ENCODE results near the gene IRF1.

Gene IRF1

GRCh38 chr5:132473019-132473531, 17.5 kb downstream of the IRF1 start:
- FAIRE-seq = no peak

DNA sequence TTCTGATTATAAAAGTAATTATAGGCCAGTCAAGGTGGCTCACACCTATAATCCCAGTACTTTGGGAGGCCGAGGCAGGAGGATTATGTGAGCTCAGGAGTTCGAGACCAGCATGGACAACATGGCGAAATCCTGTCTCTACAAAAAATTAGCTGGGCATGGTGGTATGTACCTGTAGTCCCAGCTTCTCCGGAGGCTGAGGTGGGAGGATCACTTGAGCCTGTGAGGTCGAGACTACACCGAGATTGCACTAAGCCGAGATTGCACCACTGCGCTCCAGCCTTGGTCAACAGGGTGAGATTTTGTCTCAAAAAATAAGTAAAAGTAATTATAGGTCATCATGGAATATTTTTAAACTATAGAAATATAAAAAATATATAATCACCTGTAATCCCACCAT, 18.1 kb downstream of the IRF1 start:
- FAIRE-seq = no peak

- FAIRE-seq = no peak
Measured at GRCh38 chr5:132471944-132472343, 18.6 kb downstream of the IRF1 start.

GRCh38 chr5:132471151-132471907, 19.2 kb downstream of the IRF1 start:
- no peak for FAIRE-seq

DNA sequence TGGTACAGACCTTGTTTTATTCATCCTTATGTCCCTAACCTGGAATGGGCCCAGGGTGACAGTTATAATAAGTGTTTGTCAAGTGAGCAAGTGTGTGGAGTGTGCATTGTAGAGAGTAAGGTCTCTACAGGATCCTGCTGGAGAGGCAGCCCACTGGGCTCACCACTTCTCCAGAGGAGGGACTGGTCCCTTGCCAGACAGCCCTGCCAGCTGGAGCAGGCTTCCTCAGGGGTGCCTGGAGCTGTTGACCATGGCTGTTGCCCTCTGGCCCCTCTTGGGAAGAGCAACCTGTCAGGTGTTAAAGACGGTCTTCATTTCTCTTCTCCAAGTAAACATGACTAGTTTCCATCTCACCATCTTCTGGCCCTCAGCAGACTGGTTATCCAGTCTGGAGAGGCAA, 20.0 kb downstream of the IRF1 start:
- FAIRE-seq = no peak

DNA sequence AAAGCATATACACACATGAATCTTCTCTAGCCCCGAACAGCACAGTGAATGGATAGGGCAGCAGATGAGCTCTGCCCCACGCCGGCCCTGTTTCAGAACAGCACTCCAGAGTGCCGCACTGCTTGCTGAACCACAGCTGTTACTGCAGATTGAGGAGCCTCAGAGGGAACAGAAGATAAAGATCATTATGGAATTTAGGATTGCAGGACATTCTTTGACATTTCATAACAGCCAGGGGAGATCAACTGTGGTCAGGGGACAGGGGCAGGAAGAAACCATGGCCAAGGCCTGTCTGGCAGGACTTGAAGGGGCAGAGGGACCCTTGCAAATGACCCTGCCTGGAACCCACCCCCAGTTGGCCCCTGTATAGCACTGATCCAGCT, 20.6 kb downstream of the IRF1 start:
- FAIRE-seq = no peak

DNA sequence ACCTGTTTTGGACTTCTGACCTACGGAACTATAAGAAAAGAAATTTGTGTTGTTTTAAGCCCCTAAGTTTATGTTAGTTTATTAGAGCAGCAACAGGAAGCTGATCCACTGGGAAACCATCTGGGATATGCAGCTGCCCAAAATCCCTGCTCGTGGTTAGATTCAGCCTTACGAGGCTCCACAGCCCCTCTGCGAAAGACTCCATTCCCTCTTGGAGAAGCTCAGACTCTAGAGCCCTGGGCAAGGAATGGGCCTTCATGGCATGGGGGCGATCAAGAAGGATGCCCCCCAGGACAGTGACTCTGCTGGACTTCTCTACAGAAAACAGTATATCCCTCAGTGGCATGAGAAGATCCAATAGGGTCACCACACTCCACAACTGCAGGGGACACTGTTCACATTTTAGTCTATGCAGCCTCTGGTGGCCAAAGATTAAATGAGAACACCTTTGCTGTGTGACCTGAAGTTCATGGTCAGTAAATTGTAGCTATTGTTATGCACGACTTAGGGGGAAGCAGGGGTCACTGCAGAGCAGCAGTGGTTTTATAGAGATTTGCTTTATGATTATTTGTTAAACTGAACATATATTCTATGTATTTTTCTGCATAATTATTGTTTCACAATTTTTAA, 21.1 kb downstream of the IRF1 start:
- no peak for FAIRE-seq

DNA sequence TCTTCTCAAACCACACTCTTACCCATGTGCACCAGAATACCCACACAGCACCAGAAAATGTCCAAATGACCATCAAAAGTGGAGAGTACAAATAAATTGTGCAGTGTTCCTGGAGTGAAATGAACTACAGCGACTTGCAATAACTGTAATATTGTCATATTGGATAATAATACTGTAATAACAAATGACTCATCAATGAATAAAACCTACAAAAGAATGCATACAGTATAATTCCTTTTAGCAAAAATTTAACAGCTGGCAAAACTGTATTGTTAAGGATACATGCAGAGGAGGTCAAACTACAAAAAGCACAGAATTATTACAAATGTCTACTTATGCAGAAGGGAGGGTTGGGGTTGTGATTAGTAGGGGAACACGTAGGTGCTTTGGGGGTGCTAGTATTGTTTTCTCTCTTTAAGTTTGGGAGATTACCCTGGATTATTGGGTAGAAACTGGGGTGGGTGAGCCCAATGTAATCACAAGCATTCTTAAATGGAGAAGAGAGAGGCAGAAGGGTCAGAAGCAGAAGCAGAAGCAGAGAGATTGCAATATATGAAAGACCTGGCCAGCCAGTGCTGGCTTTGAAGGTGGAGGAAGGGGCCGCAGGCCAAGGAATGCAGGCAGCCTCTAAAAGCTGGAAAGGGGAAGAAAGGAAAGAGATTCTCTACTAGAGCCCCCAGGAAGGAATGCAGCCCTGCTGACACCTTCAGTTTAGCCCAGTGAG, 21.8 kb downstream of the IRF1 start:
- no peak for FAIRE-seq

DNA sequence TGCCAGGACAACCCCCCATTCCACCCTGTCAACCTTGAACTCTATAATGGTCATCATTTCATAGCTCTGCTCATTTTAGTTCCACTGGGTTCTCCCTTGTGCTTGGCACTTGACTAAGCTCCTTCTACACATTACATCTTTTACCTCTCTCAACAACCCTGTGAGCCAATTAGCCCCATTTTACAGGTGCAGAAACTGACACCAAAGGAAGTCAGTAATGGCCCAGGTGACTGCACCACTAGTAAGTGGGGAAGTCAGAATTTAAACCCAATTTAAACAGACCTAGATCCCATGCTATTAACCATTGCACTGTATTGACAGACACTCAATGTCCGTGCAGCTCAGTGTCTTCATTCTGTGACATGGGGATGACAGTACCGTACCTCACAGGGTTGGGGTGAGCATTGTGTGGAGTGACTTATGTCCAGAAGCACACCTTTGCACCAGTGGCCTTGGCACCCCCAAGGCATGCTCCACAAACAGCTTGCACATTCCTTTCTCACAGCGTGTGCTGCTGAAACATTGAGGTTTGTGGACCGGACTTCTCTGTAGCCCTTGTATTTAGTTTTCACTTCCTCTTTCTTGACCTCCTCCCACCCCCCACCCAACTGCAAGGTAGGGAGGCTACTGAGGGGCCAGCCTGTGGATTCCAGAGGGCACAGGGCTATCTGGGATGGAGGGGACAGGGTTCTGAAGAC, 23.1 kb downstream of the IRF1 start:
- FAIRE-seq = no peak

GRCh38 chr5:132466433-132467286, 23.9 kb downstream of the IRF1 start:
- FAIRE-seq = no peak

GRCh38 chr5:132465059-132465707, 25.4 kb downstream of the IRF1 start:
- FAIRE-seq = no peak

DNA sequence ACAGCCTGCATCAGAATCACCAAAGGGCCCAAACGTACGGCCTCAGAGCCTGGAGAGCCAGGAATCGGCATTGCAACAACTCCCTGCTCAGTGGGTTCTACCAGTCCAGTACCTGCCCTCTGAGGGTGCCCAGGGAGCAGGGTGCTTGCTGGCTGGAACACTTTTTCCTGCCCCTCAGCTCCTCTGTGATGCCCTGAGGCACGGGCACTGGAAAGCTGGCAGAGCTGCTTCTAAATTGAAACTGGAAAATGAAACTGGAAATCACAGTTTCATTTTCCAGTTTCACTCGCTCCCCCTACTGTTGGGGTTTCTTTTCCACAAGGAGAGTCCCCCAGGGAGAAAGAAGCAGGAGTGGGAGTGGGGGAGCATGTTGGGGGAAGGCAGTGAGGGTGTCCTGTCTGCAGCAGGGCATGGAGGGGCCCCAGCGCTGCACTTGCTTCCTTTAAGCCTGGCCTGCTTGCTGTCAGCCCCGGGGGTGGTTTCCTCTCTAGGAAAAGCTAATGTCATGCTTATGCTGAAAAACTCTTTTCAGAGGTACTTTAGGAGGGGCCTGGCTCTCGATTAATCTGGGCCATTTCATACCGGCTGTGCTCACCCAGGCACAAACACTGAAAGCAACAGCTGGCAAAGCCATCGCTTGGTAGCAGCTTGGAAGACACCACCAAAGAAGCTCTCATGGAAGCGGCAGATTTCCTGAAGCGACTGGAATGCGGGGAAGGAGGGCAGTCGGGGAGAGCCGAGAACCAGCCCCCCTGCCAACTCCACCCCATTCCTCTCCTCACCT, 26.2 kb downstream of the IRF1 start:
- FAIRE-seq = no peak

DNA sequence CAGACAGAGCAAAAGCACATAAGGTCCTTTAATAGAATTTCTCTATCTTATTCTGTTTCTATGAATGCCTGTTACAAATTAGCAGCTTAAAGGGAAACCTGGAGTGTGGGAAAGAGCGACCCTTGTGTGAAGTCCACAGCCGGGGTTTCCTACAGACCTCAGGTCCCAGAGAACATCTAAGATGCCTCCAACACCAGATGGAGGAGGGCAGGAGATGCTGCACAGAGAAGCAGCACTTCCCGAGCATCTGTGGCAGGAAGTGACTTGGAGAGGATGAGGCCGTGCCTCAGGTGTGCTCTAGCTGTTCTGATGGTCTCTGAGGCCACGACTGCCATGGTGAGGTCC, 26.8 kb downstream of the IRF1 start:
- FAIRE-seq = no peak

DNA sequence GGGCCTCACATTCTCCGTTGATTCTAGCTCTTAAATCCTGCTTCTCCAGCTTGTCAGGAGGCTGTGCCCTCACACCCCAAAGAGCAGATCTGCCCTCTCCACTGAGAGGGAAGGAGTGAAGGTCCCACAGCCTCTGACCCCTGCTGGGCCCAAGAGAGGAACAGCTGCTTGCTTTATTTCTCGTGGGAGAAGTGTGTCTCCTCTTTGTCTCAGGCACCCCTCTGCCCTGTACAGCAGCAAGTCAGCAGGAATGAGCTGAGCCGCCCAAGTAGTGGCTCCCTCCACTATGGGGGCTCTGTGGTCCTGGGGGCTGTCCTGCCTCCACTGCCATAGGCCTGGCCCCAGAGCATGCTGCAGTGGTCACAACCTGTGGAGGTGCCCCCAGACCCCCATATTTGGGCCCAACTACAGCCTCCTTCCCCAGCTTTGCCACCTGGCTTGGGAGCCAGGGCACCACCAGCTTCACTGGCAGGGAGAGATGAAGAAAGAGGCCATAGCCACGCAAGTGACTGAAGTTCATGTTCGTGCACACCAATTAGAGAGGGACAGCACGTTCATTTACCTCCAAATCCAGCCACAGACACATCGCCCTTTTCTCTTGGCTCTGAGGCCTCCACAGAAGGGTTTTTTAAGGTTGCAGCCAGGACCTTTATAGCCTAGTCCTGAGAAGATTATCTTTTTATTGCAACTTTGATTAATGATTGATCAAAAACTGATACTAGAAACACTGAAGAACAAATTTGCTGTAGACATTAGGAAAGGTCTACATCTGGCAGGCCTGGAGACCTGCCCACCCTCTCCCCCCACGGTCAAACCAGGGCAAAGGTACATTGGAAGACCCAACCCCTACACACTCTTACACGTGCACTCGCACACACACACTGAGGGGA, 27.5 kb downstream of the IRF1 start:
- no peak for FAIRE-seq

GRCh38 chr5:132462333-132462732, 28.2 kb downstream of the IRF1 start:
- FAIRE-seq = no peak

DNA sequence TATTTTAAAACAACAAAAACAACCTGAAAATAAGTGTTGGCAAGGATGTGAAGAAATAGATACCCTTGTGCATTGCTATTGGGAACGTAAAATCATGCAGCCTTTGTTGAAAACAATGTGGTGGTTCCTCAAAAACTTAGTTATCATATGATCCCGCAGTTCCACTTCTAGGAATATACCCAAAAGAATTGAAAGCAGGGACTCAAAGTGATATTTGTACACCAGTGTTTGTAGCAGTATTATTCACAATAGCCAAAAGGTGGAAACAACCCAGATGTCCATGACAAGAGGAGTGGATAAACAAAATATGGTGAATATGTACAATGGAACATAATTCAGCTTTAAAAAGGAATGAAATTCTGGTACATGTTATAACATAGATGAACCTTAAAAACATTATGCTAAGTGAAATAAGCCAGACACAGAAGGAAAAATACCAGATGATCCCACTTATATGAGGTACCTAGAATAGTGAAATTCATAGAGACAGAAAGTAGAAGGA, 29.0 kb downstream of the IRF1 start:
- no peak for FAIRE-seq

- FAIRE-seq = no peak
Measured at GRCh38 chr5:132460846-132461568, 29.6 kb downstream of the IRF1 start.

DNA sequence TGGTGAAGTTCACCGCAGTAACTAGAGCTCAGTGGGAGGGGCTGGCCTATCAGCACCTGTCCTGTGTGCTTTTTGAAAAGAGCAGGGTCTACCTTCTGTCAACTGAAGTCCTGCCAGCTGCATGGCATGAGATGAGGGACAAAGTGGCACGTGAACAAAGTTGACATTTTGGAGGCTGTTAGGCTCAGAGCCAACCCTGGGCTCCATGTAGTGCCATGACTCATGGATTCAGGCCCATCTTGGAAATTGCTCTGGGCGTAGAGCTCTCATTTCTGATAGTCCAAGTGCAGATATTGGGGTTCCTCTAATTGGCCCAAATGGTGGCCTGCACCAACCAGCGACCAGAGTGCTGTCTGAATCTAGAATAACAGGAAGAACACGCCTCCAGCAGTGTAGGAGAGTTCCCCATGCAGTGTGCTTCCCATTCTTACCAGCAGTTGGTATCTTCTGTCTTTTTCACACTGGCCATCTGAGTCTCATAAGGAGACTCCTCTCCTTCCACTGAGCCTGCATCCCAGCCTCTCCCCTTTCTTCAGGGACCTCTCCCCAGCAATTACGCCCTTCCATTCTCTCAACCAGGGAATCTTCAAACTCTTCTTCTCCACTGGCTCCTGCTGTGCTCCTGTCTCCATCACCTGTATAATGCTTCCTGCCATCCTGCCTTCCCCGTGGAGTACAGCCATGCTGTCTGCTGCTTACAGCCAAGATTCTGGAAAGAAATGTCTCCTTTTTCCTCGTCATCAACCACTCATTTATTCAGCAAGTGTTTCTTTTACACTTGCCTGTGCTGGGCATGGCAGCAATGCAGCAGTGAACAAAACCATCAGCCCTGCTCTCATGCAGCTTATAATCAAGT, 30.4 kb downstream of the IRF1 start:
- no peak for FAIRE-seq
